ENCODE measurements around the gene PHF21A.

Gene PHF21A

DNA sequence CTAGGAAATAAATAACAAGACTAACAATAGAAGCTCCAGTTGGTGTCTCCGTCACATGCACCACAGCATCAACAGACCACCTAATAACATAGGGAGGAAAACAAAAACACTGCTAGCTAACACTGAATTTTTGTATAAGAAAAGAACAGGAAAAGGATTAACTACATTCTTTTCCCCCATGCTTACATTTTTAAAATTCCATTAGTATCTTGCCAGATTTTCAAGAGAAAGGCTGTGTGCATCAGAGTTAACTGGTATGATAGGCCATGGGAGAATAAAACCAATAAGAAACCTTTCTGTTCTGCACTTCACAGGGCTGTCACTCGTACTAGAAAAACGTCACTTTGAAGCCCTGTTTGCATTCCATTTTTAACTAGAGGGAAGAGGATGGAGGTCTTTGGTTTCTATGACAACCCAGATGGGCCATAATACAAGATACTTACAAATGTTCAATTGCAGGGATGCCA lies 119.8 kb downstream of the PHF21A start:
- Histone ChIP-seq H2AFZ (ENCODE audit: low read depth, low read length) (no peak overlapping the region), H3K36me3 (replicated peaks; ENCODE audit: low read depth, low read length) (no peaks in the 10 kb centered on the region), H3K27ac (ENCODE audit: low read length) (no peak overlapping the region), H3K4me1 (ENCODE audit: low read length) (peaks cover 4% of the 10 kb centered on the region), H4K20me1 (ENCODE audit: insufficient read depth, low read length) (peaks cover 10% of the 10 kb centered on the region; the same call in 1 of the 2 replicates), H3K4me3 (ENCODE audit: low read length) (no peak overlapping the region), H3K9ac (ENCODE audit: low read length) (no peak overlapping the region), H3K9me3 (ENCODE audit: insufficient read depth, low read length) (no peaks in the 10 kb centered on the region), H3K79me2 (ENCODE audit: low read length) (no peaks in the 10 kb centered on the region), H3K27me3 (ENCODE audit: low read depth, low read length) (no peaks in the 10 kb centered on the region), H3K4me2 (ENCODE audit: low read length) (no peak overlapping the region)
- no peak for TF ChIP-seq EZH2phosphoT487 (IDR thresholded peaks at IDR 0.05; ENCODE audit: low read depth)
- TF ChIP-seq, protein P1, sequence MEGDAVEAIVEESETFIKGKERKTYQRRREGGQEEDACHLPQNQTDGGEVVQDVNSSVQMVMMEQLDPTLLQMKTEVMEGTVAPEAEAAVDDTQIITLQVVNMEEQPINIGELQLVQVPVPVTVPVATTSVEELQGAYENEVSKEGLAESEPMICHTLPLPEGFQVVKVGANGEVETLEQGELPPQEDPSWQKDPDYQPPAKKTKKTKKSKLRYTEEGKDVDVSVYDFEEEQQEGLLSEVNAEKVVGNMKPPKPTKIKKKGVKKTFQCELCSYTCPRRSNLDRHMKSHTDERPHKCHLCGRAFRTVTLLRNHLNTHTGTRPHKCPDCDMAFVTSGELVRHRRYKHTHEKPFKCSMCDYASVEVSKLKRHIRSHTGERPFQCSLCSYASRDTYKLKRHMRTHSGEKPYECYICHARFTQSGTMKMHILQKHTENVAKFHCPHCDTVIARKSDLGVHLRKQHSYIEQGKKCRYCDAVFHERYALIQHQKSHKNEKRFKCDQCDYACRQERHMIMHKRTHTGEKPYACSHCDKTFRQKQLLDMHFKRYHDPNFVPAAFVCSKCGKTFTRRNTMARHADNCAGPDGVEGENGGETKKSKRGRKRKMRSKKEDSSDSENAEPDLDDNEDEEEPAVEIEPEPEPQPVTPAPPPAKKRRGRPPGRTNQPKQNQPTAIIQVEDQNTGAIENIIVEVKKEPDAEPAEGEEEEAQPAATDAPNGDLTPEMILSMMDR (IDR thresholded peaks at IDR 0.05; ENCODE audit: low read depth, low read length) = no peak

DNA sequence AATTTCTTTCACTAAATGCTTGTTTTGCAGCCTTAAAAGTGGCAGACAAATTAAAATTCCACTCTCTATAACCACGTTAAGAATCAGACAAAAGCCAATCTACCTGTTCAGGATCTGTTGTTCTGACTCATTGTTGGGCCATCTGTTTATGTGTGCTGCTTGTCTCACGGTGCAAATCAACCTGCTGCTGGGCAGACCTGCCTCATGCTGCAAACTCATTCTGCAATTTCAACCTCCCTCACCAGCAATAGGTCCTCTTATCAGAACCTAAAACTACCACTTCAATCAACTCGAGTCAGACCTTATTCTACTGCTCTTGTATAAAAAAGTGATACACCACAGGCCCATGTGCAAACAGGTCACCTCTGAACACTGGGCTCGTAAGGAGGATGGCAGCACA lies 123.7 kb downstream of the PHF21A start:
- Histone ChIP-seq H4K20me1 (ENCODE audit: insufficient read depth, low read length) (peaks cover 18% of the 10 kb centered on the region; the same call in 1 of the 2 replicates), H2AFZ (ENCODE audit: low read depth, low read length) (no peak overlapping the region), H3K27me3 (ENCODE audit: low read depth, low read length) (no peaks in the 10 kb centered on the region), H3K36me3 (replicated peaks; ENCODE audit: low read depth, low read length) (no peaks in the 10 kb centered on the region), H3K27ac (ENCODE audit: low read length) (no peak overlapping the region), H3K9ac (ENCODE audit: low read length) (no peak overlapping the region), H3K4me3 (ENCODE audit: low read length) (no peak overlapping the region), H3K79me2 (ENCODE audit: low read length) (no peaks in the 10 kb centered on the region), H3K4me1 (ENCODE audit: low read length) (no peaks in the 10 kb centered on the region), H3K9me3 (ENCODE audit: insufficient read depth, low read length) (no peaks in the 10 kb centered on the region), H3K4me2 (ENCODE audit: low read length) (no peak overlapping the region)
- TF ChIP-seq EZH2phosphoT487 (IDR thresholded peaks at IDR 0.05; ENCODE audit: low read depth) = no peak
- TF ChIP-seq, protein P1 (IDR thresholded peaks at IDR 0.05; ENCODE audit: low read depth, low read length) = no peak

DNA sequence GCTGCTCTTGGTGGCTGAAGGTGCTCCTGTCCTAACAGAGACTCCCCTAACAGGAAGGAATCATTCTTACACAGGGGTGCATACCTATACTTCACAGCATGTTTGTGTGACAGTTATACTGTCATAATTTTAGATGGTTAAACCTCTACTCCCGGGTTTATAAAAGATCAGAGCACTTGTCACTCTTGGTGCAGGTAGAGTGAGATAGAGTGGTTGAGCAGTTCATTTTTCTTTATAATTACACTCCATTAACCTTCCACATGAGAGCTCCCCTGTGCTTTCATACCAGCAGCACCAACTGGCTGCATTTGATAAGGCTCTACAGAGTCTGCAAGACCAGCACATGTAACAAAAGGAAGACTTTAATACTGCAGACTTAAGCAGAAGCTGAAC lies 125.9 kb downstream of the PHF21A start:
- Histone ChIP-seq H3K27me3 (ENCODE audit: low read depth, low read length) (no peaks in the 10 kb centered on the region), H3K27ac (ENCODE audit: low read length) (no peak overlapping the region), H3K36me3 (replicated peaks; ENCODE audit: low read depth, low read length) (no peaks in the 10 kb centered on the region), H2AFZ (ENCODE audit: low read depth, low read length) (no peak overlapping the region), H3K4me1 (ENCODE audit: low read length) (no peaks in the 10 kb centered on the region), H3K4me2 (ENCODE audit: low read length) (no peak overlapping the region), H3K9ac (ENCODE audit: low read length) (no peak overlapping the region), H3K4me3 (ENCODE audit: low read length) (no peak overlapping the region), H3K79me2 (ENCODE audit: low read length) (no peaks in the 10 kb centered on the region), H4K20me1 (ENCODE audit: insufficient read depth, low read length) (peaks cover 28% of the 10 kb centered on the region; the same call in 1 of the 2 replicates), H3K9me3 (ENCODE audit: insufficient read depth, low read length) (no peaks in the 10 kb centered on the region)
- TF ChIP-seq, protein P1 (IDR thresholded peaks at IDR 0.05; ENCODE audit: low read depth, low read length) = no peak
- TF ChIP-seq EZH2phosphoT487 (IDR thresholded peaks at IDR 0.05; ENCODE audit: low read depth) = no peak

DNA sequence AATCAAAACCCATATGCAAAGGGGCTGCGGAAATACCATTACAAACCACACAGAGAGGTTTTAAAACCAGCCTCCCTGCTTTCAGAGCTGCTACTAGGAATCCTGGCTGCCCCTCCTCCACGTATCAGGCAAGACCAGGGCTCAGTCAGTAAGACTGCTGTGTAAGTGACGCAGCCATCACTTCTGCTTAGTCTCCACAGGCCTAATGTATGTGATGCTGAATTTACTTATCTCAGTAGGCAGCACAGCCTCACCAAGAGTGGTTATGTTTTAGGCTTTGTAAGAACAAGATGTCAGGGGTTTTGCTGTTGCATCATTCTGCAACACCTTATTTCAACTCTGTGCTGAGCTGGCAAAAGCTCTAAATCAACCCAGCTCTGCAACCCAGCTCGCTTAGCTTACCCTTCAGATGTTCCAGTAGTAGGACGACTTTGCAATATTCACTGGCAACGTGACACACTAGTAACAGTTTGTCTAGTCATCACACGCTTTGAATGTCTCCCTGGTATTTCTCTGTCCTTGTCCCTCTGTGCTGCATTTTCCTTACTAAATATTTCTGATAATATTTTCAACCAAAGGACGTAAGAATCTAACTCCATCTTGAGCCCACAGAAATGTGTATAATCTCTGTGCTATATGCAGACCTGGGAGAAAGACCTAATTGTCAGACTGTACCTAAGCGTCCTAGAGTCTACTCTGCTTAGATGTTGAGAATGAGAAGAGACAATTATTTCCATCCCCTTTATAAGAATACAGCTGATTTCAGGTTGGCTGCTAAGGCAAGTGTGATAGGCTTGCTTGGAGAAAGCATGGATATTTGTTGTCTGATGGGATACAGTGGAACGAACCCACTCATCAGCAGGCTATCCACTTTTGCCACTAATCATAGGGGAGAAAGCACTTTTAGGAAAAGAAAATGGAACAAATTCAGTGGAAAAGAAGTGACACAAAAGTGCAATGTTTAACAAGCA lies 126.6 kb downstream of the PHF21A start:
- Histone ChIP-seq H3K4me2 (ENCODE audit: low read length) (no peak overlapping the region), H3K9me3 (ENCODE audit: insufficient read depth, low read length) (no peaks in the 10 kb centered on the region), H3K36me3 (replicated peaks; ENCODE audit: low read depth, low read length) (no peaks in the 10 kb centered on the region), H3K9ac (ENCODE audit: low read length) (no peak overlapping the region), H2AFZ (ENCODE audit: low read depth, low read length) (no peak overlapping the region), H3K79me2 (ENCODE audit: low read length) (no peaks in the 10 kb centered on the region), H3K27ac (ENCODE audit: low read length) (no peak overlapping the region), H3K4me1 (ENCODE audit: low read length) (no peaks in the 10 kb centered on the region), H4K20me1 (ENCODE audit: insufficient read depth, low read length) (peaks cover 28% of the 10 kb centered on the region; the same call in 1 of the 2 replicates), H3K4me3 (ENCODE audit: low read length) (no peak overlapping the region), H3K27me3 (ENCODE audit: low read depth, low read length) (no peaks in the 10 kb centered on the region)
- TF ChIP-seq, protein P1 (IDR thresholded peaks at IDR 0.05; ENCODE audit: low read depth, low read length) = no peak
- TF ChIP-seq EZH2phosphoT487 (IDR thresholded peaks at IDR 0.05; ENCODE audit: low read depth) = no peak

Measured in OCI-LY3 (cell line).